Stimulated activated naive B cell treated with anti-CD40 and anti-IgM and Interleukin-4, amounts not matched to agents 10 μg/mL and 1 μg/mL and 100 μg/mL, for 72 hours (primary cell): Measurements from ENCODE around the gene ARMC9.
A peak's percentile ranks its signal among the peaks of the same experiment; 100 is the strongest.
"Not testable (repeated sequence)": the region's sequence is repeated elsewhere in the genome, so short reads cannot be mapped to it uniquely, and the experiment has no call there.

Source experiments
- ATAC-seq, 2 donors: fragments of 150-1000 bp; cut with Tn5 transposase; replicated peaks; 2 replicates each; pipeline ENCODE4 v1.10.0; 2021; ENCODE audit warnings: moderate library complexity in 1 of 2
- DNase-seq: peaks from one replicate; pipeline ENCODE4 v3.0.0; 2021
- H3K27ac Mint-ChIP-seq: one replicate; pipeline ENCODE4 v1.8.0; 2022; ENCODE audit warnings: mild to moderate bottlenecking, mixed read lengths
- H3K27me3 Mint-ChIP-seq, 2 donors: one replicate each; pipeline ENCODE4 v1.8.0; 2022; ENCODE audit warnings: mixed read lengths in 2 of 2
- H3K36me3 Mint-ChIP-seq, 2 donors: one replicate each; pipeline ENCODE4 v1.8.0; 2022; ENCODE audit warnings: mixed read lengths in 2 of 2, mild to moderate bottlenecking in 1 of 2
- H3K4me1 Mint-ChIP-seq, 2 donors: one replicate each; pipeline ENCODE4 v1.8.0; 2022; ENCODE audit warnings: mixed read lengths in 2 of 2, mild to moderate bottlenecking in 1 of 2
- H3K4me3 Mint-ChIP-seq, 2 donors: one replicate each; pipeline ENCODE4 v1.8.0; 2022; ENCODE audit warnings: mild to moderate bottlenecking in 2 of 2, mixed read lengths in 2 of 2, moderate library complexity in 1 of 2
- H3K9me3 Mint-ChIP-seq, 2 donors: one replicate each; pipeline ENCODE4 v1.8.0; 2022; ENCODE audit warnings: mixed read lengths in 2 of 2, mild to moderate bottlenecking in 1 of 2

ARMC9 gene

GRCh38 chr2:231370749-231371429 lies 172.5 kb downstream of the ARMC9 start:
- Mint-ChIP-seq H3K9me3 (no peaks in the 10 kb centered on the region), H3K36me3 (peaks cover under 1 to 2% of the 10 kb centered on the region in 2 donors), H3K27me3 (no peaks in the 10 kb centered on the region), H3K27ac (no peak overlapping the region), H3K4me1 (peaks cover 0 to 1% of the 10 kb centered on the region in 2 donors), H3K4me3 (no peak overlapping the region)
- no peak for ATAC-seq
- DNase-seq: no peak

GRCh38 chr2:231371430-231372054 lies 173.1 kb downstream of the ARMC9 start:
- DNase-seq (no peak), ATAC-seq (no peak)
- no peaks in the 10 kb centered on the region for H3K36me3 Mint-ChIP-seq

GRCh38 chr2:231372326-231372725 lies 173.9 kb downstream of the ARMC9 start:
- Mint-ChIP-seq H3K36me3 (peaks cover 0 to 4% of the 10 kb centered on the region in 2 donors), H3K27me3 (peaks cover 0 to 4% of the 10 kb centered on the region in 2 donors), H3K4me3 (no peak overlapping the region), H3K9me3 (no peaks in the 10 kb centered on the region), H3K4me1 (peaks cover 0 to 1% of the 10 kb centered on the region in 2 donors), H3K27ac (no peak overlapping the region)
- DNase-seq: no peak
- no peak for ATAC-seq

More at GRCh38 chr2:231371430-231372054, 173.1 kb downstream of the ARMC9 start:
- H3K4me3 Mint-ChIP-seq: no peak overlapping the region
- H3K27ac Mint-ChIP-seq: no peak overlapping the region
- peaks cover 0 to 1% of the 10 kb centered on the region in 2 donors for H3K4me1 Mint-ChIP-seq
- no peaks in the 10 kb centered on the region for H3K9me3 Mint-ChIP-seq
- no peaks in the 10 kb centered on the region for H3K27me3 Mint-ChIP-seq

GRCh38 chr2:231373184-231373583 lies 174.8 kb downstream of the ARMC9 start:
- no peak for DNase-seq
- Mint-ChIP-seq H3K9me3 (no peaks in the 10 kb centered on the region), H3K36me3 (peaks cover 0 to 4% of the 10 kb centered on the region in 2 donors), H3K27ac (peak overlapping the region; percentile 14), H3K27me3 (peaks cover 0 to 4% of the 10 kb centered on the region in 2 donors), H3K4me1 (peaks cover 0 to 1% of the 10 kb centered on the region in 2 donors), H3K4me3 (no peak overlapping the region)
- no peak for ATAC-seq

GRCh38 chr2:231373786-231374349 lies 175.4 kb downstream of the ARMC9 start:
- DNase-seq: no peak
- Mint-ChIP-seq H3K27me3 (peaks cover 0 to 4% of the 10 kb centered on the region in 2 donors), H3K36me3 (peaks cover 0 to 4% of the 10 kb centered on the region in 2 donors), H3K4me1 (peaks cover 0 to 4% of the 10 kb centered on the region in 2 donors), H3K9me3 (no peaks in the 10 kb centered on the region), H3K4me3 (no peak overlapping the region), H3K27ac (no peak overlapping the region)
- ATAC-seq: no peak

- H3K36me3 Mint-ChIP-seq: peaks cover 0 to 4% of the 10 kb centered on the region in 2 donors
- H3K27me3 Mint-ChIP-seq: peaks cover 0 to 4% of the 10 kb centered on the region in 2 donors
- H3K27ac Mint-ChIP-seq: no peak overlapping the region
Observed at GRCh38 chr2:231374771-231375170, 176.3 kb downstream of the ARMC9 start.

GRCh38 chr2:231375994-231376615 lies 177.7 kb downstream of the ARMC9 start:
- H3K4me1 Mint-ChIP-seq, H3K27ac Mint-ChIP-seq, H3K9me3 Mint-ChIP-seq, ATAC-seq, H3K4me3 Mint-ChIP-seq, DNase-seq, H3K36me3 Mint-ChIP-seq, H3K27me3 Mint-ChIP-seq: not testable (repeated sequence)

More at GRCh38 chr2:231374771-231375170, 176.3 kb downstream of the ARMC9 start:
- peaks cover 0 to 5% of the 10 kb centered on the region in 2 donors for H3K4me1 Mint-ChIP-seq
- no peak for ATAC-seq
- no peak overlapping the region for H3K4me3 Mint-ChIP-seq
- no peak for DNase-seq
- no peaks in the 10 kb centered on the region for H3K9me3 Mint-ChIP-seq

- DNase-seq: no peak
- peaks cover 3 to 4% of the 10 kb centered on the region in 2 donors for H3K36me3 Mint-ChIP-seq
- peaks cover 5 to 8% of the 10 kb centered on the region in 2 donors for H3K4me1 Mint-ChIP-seq
- no peak for ATAC-seq
- no peaks in the 10 kb centered on the region for H3K9me3 Mint-ChIP-seq
- no peak overlapping the region for H3K27ac Mint-ChIP-seq
- no peak overlapping the region for H3K4me3 Mint-ChIP-seq
- H3K27me3 Mint-ChIP-seq: peaks cover 0 to 4% of the 10 kb centered on the region in 2 donors
Observed at GRCh38 chr2:231376857-231377256, 178.4 kb downstream of the ARMC9 start.

GRCh38 chr2:231378026-231378722 lies 179.7 kb downstream of the ARMC9 start:
- no peaks in the 10 kb centered on the region for H3K9me3 Mint-ChIP-seq
- H3K27me3 Mint-ChIP-seq: peaks cover 0 to 4% of the 10 kb centered on the region in 2 donors
- ATAC-seq (no peak), DNase-seq (no peak)
- peaks cover 13 to 16% of the 10 kb centered on the region in 2 donors for H3K4me1 Mint-ChIP-seq
- no peak overlapping the region for H3K4me3 Mint-ChIP-seq
- H3K36me3 Mint-ChIP-seq: peaks cover 3 to 4% of the 10 kb centered on the region in 2 donors
- H3K27ac Mint-ChIP-seq: peak overlapping the region; percentile 25

GRCh38 chr2:231379266-231380215 lies 181.1 kb downstream of the ARMC9 start:
- Mint-ChIP-seq H3K36me3 (peaks cover 4% of the 10 kb centered on the region in 2 donors), H3K27me3 (peaks cover 0 to 4% of the 10 kb centered on the region in 2 donors), H3K27ac (no peak overlapping the region), H3K4me3 (no peak overlapping the region), H3K9me3 (no peaks in the 10 kb centered on the region), H3K4me1 (peaks cover 22% of the 10 kb centered on the region in 2 donors)
- ATAC-seq (no peak), DNase-seq (no peak)

- ATAC-seq (no peak), DNase-seq (no peak)
- Mint-ChIP-seq H3K9me3 (peaks cover 5 to 7% of the 10 kb centered on the region in 2 donors), H3K36me3 (peaks cover 10 to 12% of the 10 kb centered on the region in 2 donors), H3K4me3 (no peak overlapping the region), H3K27me3 (peaks cover 0 to 4% of the 10 kb centered on the region in 2 donors), H3K27ac (no peak overlapping the region), H3K4me1 (peaks cover 21 to 22% of the 10 kb centered on the region in 2 donors)
Observed at GRCh38 chr2:231380307-231380706, 181.9 kb downstream of the ARMC9 start.

GRCh38 chr2:231380991-231381847 lies 182.8 kb downstream of the ARMC9 start:
- H3K27ac Mint-ChIP-seq: no peak overlapping the region
- H3K36me3 Mint-ChIP-seq: peaks cover 10 to 18% of the 10 kb centered on the region in 2 donors
- peaks cover 21 to 22% of the 10 kb centered on the region in 2 donors for H3K4me1 Mint-ChIP-seq
- no peak for DNase-seq
- no peak overlapping the region for H3K4me3 Mint-ChIP-seq
- peaks cover 5 to 8% of the 10 kb centered on the region in 2 donors for H3K9me3 Mint-ChIP-seq
- ATAC-seq: no peak
- peaks cover 0 to 4% of the 10 kb centered on the region in 2 donors for H3K27me3 Mint-ChIP-seq
